Stimulated activated naive B cell treated with anti-CD40 and anti-IgM and Interleukin-4, amounts not matched to agents 10 μg/mL and 1 μg/mL and 100 μg/mL, for 72 hours (primary cell): ENCODE results near the gene ZNF618.
"Not testable (repeated sequence)": the region's sequence is repeated elsewhere in the genome, so short reads cannot be mapped to it uniquely, and the experiment has no call there.

Source experiments
- ATAC-seq, 2 donors: fragments of 150-1000 bp; cut with Tn5 transposase; replicated peaks; 2 replicates each; pipeline ENCODE4 v1.10.0; 2021; ENCODE audit warnings: moderate library complexity in 1 of 2
- DNase-seq: peaks from one replicate; pipeline ENCODE4 v3.0.0; 2021
- H3K27ac Mint-ChIP-seq: one replicate; pipeline ENCODE4 v1.8.0; 2022; ENCODE audit warnings: mild to moderate bottlenecking, mixed read lengths
- H3K27me3 Mint-ChIP-seq, 2 donors: one replicate each; pipeline ENCODE4 v1.8.0; 2022; ENCODE audit warnings: mixed read lengths in 2 of 2
- H3K36me3 Mint-ChIP-seq, 2 donors: one replicate each; pipeline ENCODE4 v1.8.0; 2022; ENCODE audit warnings: mixed read lengths in 2 of 2, mild to moderate bottlenecking in 1 of 2
- H3K4me1 Mint-ChIP-seq, 2 donors: one replicate each; pipeline ENCODE4 v1.8.0; 2022; ENCODE audit warnings: mixed read lengths in 2 of 2, mild to moderate bottlenecking in 1 of 2
- H3K4me3 Mint-ChIP-seq, 2 donors: one replicate each; pipeline ENCODE4 v1.8.0; 2022; ENCODE audit warnings: mild to moderate bottlenecking in 2 of 2, mixed read lengths in 2 of 2, moderate library complexity in 1 of 2
- H3K9me3 Mint-ChIP-seq, 2 donors: one replicate each; pipeline ENCODE4 v1.8.0; 2022; ENCODE audit warnings: mixed read lengths in 2 of 2, mild to moderate bottlenecking in 1 of 2

The ZNF618 gene

GRCh38 chr9:114037961-114038723 is 162.0 kb downstream of the ZNF618 start:
- Mint-ChIP-seq H3K4me1 (no peaks in the 10 kb centered on the region), H3K36me3 (peaks cover 0 to 8% of the 10 kb centered on the region in 2 donors), H3K4me3 (no peak overlapping the region), H3K27ac (no peak overlapping the region), H3K27me3 (no peaks in the 10 kb centered on the region), H3K9me3 (peaks cover 0 to 3% of the 10 kb centered on the region in 2 donors)
- ATAC-seq, result no peak
- DNase-seq, result no peak

GRCh38 chr9:114038724-114039313 is 162.7 kb downstream of the ZNF618 start:
- H3K4me3 Mint-ChIP-seq, result no peak overlapping the region
- peaks cover 0 to 4% of the 10 kb centered on the region in 2 donors for H3K9me3 Mint-ChIP-seq
- no peak overlapping the region for H3K27ac Mint-ChIP-seq
- H3K36me3 Mint-ChIP-seq, result peaks cover 0 to 8% of the 10 kb centered on the region in 2 donors
- H3K27me3 Mint-ChIP-seq, result no peaks in the 10 kb centered on the region
- ATAC-seq (no peak), DNase-seq (no peak)
- no peaks in the 10 kb centered on the region for H3K4me1 Mint-ChIP-seq

- peaks cover 0 to 5% of the 10 kb centered on the region in 2 donors for H3K9me3 Mint-ChIP-seq
- no peak overlapping the region for H3K4me3 Mint-ChIP-seq
- no peaks in the 10 kb centered on the region for H3K4me1 Mint-ChIP-seq
- DNase-seq (no peak), ATAC-seq (no peak)
- H3K36me3 Mint-ChIP-seq, result peaks cover 0 to 8% of the 10 kb centered on the region in 2 donors
- H3K27me3 Mint-ChIP-seq, result no peaks in the 10 kb centered on the region
- no peak overlapping the region for H3K27ac Mint-ChIP-seq
Measured at GRCh38 chr9:114039484-114039883, 163.4 kb downstream of the ZNF618 start.

- not testable (repeated sequence) for ATAC-seq, H3K9me3 Mint-ChIP-seq, H3K27ac Mint-ChIP-seq, DNase-seq, H3K4me1 Mint-ChIP-seq, H3K36me3 Mint-ChIP-seq, H3K27me3 Mint-ChIP-seq, H3K4me3 Mint-ChIP-seq
Measured at GRCh38 chr9:114043660-114044059, 167.6 kb downstream of the ZNF618 start.

- Mint-ChIP-seq H3K36me3 (peaks cover 6 to 9% of the 10 kb centered on the region in 2 donors), H3K27me3 (no peaks in the 10 kb centered on the region), H3K9me3 (peaks cover 0 to 3% of the 10 kb centered on the region in 2 donors), H3K4me3 (no peak overlapping the region), H3K27ac (no peak overlapping the region), H3K4me1 (no peaks in the 10 kb centered on the region)
- no peak for ATAC-seq
- no peak for DNase-seq
Measured at GRCh38 chr9:114046237-114046755, 170.2 kb downstream of the ZNF618 start.

- no peaks in the 10 kb centered on the region for H3K4me1 Mint-ChIP-seq
- H3K4me3 Mint-ChIP-seq, result no peak overlapping the region
- H3K9me3 Mint-ChIP-seq, result peaks cover 0 to 3% of the 10 kb centered on the region in 2 donors
- DNase-seq (no peak), ATAC-seq (no peak)
- H3K27me3 Mint-ChIP-seq, result no peaks in the 10 kb centered on the region
- H3K27ac Mint-ChIP-seq, result no peak overlapping the region
- H3K36me3 Mint-ChIP-seq, result peaks cover 6 to 9% of the 10 kb centered on the region in 2 donors
Measured at GRCh38 chr9:114046875-114047274, 170.8 kb downstream of the ZNF618 start.

- H3K27me3 Mint-ChIP-seq, result no peaks in the 10 kb centered on the region
- H3K4me1 Mint-ChIP-seq, result no peaks in the 10 kb centered on the region
- peaks cover 6 to 9% of the 10 kb centered on the region in 2 donors for H3K36me3 Mint-ChIP-seq
- no peak for ATAC-seq
- no peak overlapping the region for H3K27ac Mint-ChIP-seq
- no peak overlapping the region for H3K4me3 Mint-ChIP-seq
- DNase-seq, result no peak
- peaks cover 0 to 3% of the 10 kb centered on the region in 2 donors for H3K9me3 Mint-ChIP-seq
Measured at GRCh38 chr9:114047717-114048116, 171.6 kb downstream of the ZNF618 start.

GRCh38 chr9:114048533-114049415 is 172.7 kb downstream of the ZNF618 start:
- H3K4me1 Mint-ChIP-seq, result no peaks in the 10 kb centered on the region
- H3K4me3 Mint-ChIP-seq, result no peak overlapping the region
- ATAC-seq (no peak), DNase-seq (no peak)
- H3K27me3 Mint-ChIP-seq, result no peaks in the 10 kb centered on the region
- H3K9me3 Mint-ChIP-seq, result peaks cover 0 to 2% of the 10 kb centered on the region in 2 donors
- H3K27ac Mint-ChIP-seq, result no peak overlapping the region
- peaks cover 6 to 9% of the 10 kb centered on the region in 2 donors for H3K36me3 Mint-ChIP-seq

GRCh38 chr9:114049441-114050225 is 173.5 kb downstream of the ZNF618 start:
- Mint-ChIP-seq H3K36me3 (peaks cover 6 to 9% of the 10 kb centered on the region in 2 donors), H3K9me3 (no peaks in the 10 kb centered on the region), H3K4me3 (no peak overlapping the region), H3K4me1 (no peaks in the 10 kb centered on the region), H3K27ac (no peak overlapping the region), H3K27me3 (no peaks in the 10 kb centered on the region)
- no peak for ATAC-seq
- DNase-seq, result no peak

GRCh38 chr9:114050226-114050568 is 174.1 kb downstream of the ZNF618 start:
- Mint-ChIP-seq H3K36me3 (peaks cover 6 to 9% of the 10 kb centered on the region in 2 donors), H3K4me1 (peaks cover 2% of the 10 kb centered on the region in 2 donors), H3K27ac (no peak overlapping the region), H3K27me3 (no peaks in the 10 kb centered on the region), H3K4me3 (no peak overlapping the region), H3K9me3 (no peaks in the 10 kb centered on the region)
- ATAC-seq (no peak), DNase-seq (no peak)

GRCh38 chr9:114050646-114051045 is 174.5 kb downstream of the ZNF618 start:
- ATAC-seq, result no peak
- H3K4me3 Mint-ChIP-seq, result no peak overlapping the region
- H3K27ac Mint-ChIP-seq, result no peak overlapping the region
- no peaks in the 10 kb centered on the region for H3K9me3 Mint-ChIP-seq
- H3K36me3 Mint-ChIP-seq, result peaks cover 6 to 9% of the 10 kb centered on the region in 2 donors
- no peaks in the 10 kb centered on the region for H3K27me3 Mint-ChIP-seq
- H3K4me1 Mint-ChIP-seq, result peaks cover 2 to 4% of the 10 kb centered on the region in 2 donors
- no peak for DNase-seq

- Mint-ChIP-seq H3K9me3 (no peaks in the 10 kb centered on the region), H3K27me3 (no peaks in the 10 kb centered on the region), H3K27ac (peak overlapping the region; percentile 37), H3K4me1 (peaks cover 2 to 10% of the 10 kb centered on the region in 2 donors), H3K36me3 (peaks cover 6 to 9% of the 10 kb centered on the region in 2 donors), H3K4me3 (no peak overlapping the region)
- DNase-seq (no peak), ATAC-seq (no peak)
Measured at GRCh38 chr9:114051281-114051680, 175.2 kb downstream of the ZNF618 start.

GRCh38 chr9:114051706-114052105 is 175.6 kb downstream of the ZNF618 start:
- no peak for ATAC-seq
- H3K9me3 Mint-ChIP-seq, result no peaks in the 10 kb centered on the region

More at GRCh38 chr9:114051706-114052105, 175.6 kb downstream of the ZNF618 start:
- Mint-ChIP-seq H3K4me1 (peaks cover 4 to 14% of the 10 kb centered on the region in 2 donors), H3K27me3 (no peaks in the 10 kb centered on the region), H3K27ac (no peak overlapping the region), H3K4me3 (no peak overlapping the region), H3K36me3 (peaks cover 6 to 9% of the 10 kb centered on the region in 2 donors)
- no peak for DNase-seq
